IPS-NIHi7 (cell line): ENCODE measurements around the gene PSMD14.

ENCODE experiments used
- DNase-seq: peaks from one replicate; pipeline ENCODE4 v3.0.0; 2012; ENCODE audit warnings: mixed read lengths; ENCODE audit errors: extremely low spot score

The PSMD14 gene

GRCh38 chr2:161448431-161448830 is 140.2 kb downstream of the PSMD14 start:
- no peak for DNase-seq
